ENCODE data around the gene SAFB2.

SAFB2 gene

DNA sequence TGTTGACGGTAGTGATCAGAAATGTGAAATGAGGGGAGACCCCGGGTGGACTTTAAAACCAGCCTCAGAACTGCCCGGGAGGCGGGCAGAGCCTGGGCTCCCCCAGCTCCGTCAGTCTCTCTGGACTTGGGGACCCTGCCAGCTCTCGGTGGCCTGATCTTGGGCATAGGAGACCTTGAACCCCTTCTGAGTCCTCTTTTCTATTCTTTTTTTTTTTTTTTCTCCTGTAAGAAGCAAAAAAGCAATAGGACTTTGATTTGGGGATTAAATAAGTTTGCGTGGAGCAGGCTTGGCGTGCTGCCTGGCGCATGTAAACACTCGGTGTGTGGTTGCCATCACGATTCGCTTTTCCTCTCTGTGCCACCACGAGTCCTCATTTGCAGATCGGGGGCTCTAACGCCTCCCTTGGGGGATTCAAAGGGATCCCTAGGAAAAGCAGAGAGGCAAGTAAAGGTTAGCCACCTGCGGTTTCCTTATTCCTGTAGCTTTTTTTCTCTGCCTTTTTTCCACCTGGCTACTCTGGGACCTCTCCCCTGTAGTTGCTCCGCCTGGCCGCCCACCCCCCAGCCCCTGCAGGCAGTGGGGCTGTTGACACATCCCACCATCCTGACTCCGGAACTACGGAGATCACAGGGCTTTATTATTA lies 1.6 kb upstream of the SAFB2 start:
- H3K27ac ChIP-seq: peak overlapping the region; percentile 90
- CTCF ChIA-PET: interaction anchor here (0.7 kb wide), 1 partner anchor 391 kb away, joined by 3 read pairs; no protein-coding TSS in a partner anchor
- POLR2A ChIA-PET (ENCODE audit: low non-redundant PET): no interaction called here
- no peak for DNase-seq (ENCODE audit: low spot score)
- TF ChIP-seq CTCF (conservative IDR thresholded peaks at IDR 0.05; ENCODE audit: low read depth): no peak

GRCh38 chr19:5623397-5624017 lies 931 bp upstream of the SAFB2 start:
- no peak for DNase-seq (ENCODE audit: low spot score)
- POLR2A ChIA-PET (ENCODE audit: low non-redundant PET): interaction anchor here (0.9 kb wide), 1 partner anchor 64 kb away, joined by 3 read pairs; no protein-coding TSS in a partner anchor
- peak overlapping the region; percentile 90 for H3K27ac ChIP-seq
- CTCF ChIA-PET: interaction anchor here (0.7 kb wide), 1 partner anchor 391 kb away, joined by 3 read pairs; no protein-coding TSS in a partner anchor
- no peak for TF ChIP-seq CTCF (conservative IDR thresholded peaks at IDR 0.05; ENCODE audit: low read depth)

GRCh38 chr19:5621945-5622464 lies 571 bp downstream of the SAFB2 start:
- CTCF ChIA-PET: interaction anchor here (1.1 kb wide), 1 partner anchor 13 kb away, joined by 3 read pairs; no protein-coding TSS in a partner anchor
- DNase-seq (ENCODE audit: low spot score): no peak
- POLR2A ChIA-PET (ENCODE audit: low non-redundant PET): interaction anchor here (0.6 kb wide), 1 partner anchor 783 kb away, joined by 3 read pairs; no protein-coding TSS in a partner anchor

GRCh38 chr19:5621311-5621944 lies 1.1 kb downstream of the SAFB2 start:
- POLR2A ChIA-PET (ENCODE audit: low non-redundant PET): no interaction called here
- no peak for TF ChIP-seq CTCF (conservative IDR thresholded peaks at IDR 0.05; ENCODE audit: low read depth)
- no peak for DNase-seq (ENCODE audit: low spot score)
- CTCF ChIA-PET: interaction anchor here (1.1 kb wide), 1 partner anchor 14 kb away, joined by 3 read pairs; no protein-coding TSS in a partner anchor
- H3K27ac ChIP-seq: peak overlapping the region; percentile 90

More at GRCh38 chr19:5621945-5622464, 571 bp downstream of the SAFB2 start:
- H3K27ac ChIP-seq: peak overlapping the region; percentile 90
- TF ChIP-seq CTCF (conservative IDR thresholded peaks at IDR 0.05; ENCODE audit: low read depth): no peak

DNA sequence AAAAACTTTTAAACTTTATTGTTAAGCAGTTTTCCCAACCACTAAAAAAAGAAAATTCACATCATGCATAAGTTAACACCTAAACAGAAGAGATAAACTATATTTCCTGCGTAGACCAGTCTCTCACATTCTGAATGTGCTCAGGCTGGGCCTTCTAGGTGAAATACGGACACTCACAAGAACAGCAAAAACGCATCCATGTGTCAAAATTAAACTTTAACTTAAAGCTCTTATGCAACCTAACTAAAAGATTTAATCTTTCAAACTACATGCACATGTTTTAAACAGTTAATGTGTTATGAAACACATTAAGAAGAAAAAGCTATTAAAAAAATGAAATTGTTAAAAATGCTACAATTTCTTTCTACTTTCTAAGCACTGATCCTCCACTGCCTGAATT lies 2.6 kb downstream of the SAFB2 start:
- no peak overlapping the region for H3K27ac ChIP-seq
- no peak for TF ChIP-seq CTCF (conservative IDR thresholded peaks at IDR 0.05; ENCODE audit: low read depth)
- ChIA-PET POLR2A (ENCODE audit: low non-redundant PET) (interaction anchor here (0.5 kb wide), 1 partner anchor 38 kb away, joined by 3 read pairs; no protein-coding TSS in a partner anchor), CTCF (interaction anchor here (0.6 to 0.7 kb wide), 2 partner anchors 40 to 1479 kb away, joined by 5 to 8 read pairs; no protein-coding TSS in a partner anchor)
- no peak for DNase-seq (ENCODE audit: low spot score)

DNA sequence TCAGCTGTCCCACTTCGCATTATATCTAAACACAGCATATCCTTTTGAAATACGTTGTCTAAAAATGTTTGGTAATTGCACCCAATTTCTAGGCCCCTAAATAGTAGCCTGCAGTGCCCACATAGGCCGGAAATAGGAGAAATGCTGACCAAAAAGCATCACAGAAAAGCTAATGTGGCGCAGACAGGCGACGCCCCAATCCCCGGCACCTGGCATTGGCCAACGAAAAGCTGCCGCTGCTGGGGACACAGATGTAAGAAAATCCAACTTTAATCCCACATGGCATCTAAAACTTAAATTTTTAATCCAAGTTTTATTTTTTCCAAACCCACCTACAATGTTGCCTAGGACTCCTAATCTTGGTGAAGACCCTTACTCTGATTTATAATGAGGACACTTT lies 4.0 kb downstream of the SAFB2 start:
- no peak overlapping the region for H3K27ac ChIP-seq
- CTCF ChIA-PET: no interaction called here
- POLR2A ChIA-PET (ENCODE audit: low non-redundant PET): no interaction called here
- no peak for TF ChIP-seq CTCF (conservative IDR thresholded peaks at IDR 0.05; ENCODE audit: low read depth)
- no peak for DNase-seq (ENCODE audit: low spot score)
